HepG2 (cell line): ENCODE data around the gene ZNF561. TPM values are rescaled to one million over a fixed set of nuclear protein-coding genes. Genes with fewer than 3 reads are reported as not detected.

Experiments
- AKAP8 ChIP-seq: sonication (generic); formaldehyde crosslinking; IDR thresholded peaks from 2 replicates; pipeline ENCODE4 v1.5.1; 2020; ENCODE audit warnings: mild to moderate bottlenecking, missing genetic modification reagents
- ARHGAP35 ChIP-seq: sonication (generic); formaldehyde crosslinking; IDR thresholded peaks from 2 replicates; pipeline ENCODE4 v1.9.0; 2022; ENCODE audit warnings: mild to moderate bottlenecking, inconsistent platforms, moderate library complexity, missing genetic modification reagents, borderline replicate concordance
- ARID4A ChIP-seq: sonication (generic); formaldehyde crosslinking; IDR thresholded peaks from 2 replicates; pipeline ENCODE4 v1.5.0; 2020; ENCODE audit warnings: mild to moderate bottlenecking, missing genetic modification reagents, borderline replicate concordance
- ATF3 ChIP-seq: sonication (generic); formaldehyde crosslinking; IDR thresholded peaks from 2 replicates; pipeline ENCODE4 v1.4.0; 2020; ENCODE audit warnings: missing genetic modification reagents
- BCL6 ChIP-seq: IDR thresholded peaks from 2 replicates; pipeline ENCODE4 v1.6.1; 2016; ENCODE audit warnings: missing genetic modification reagents, missing compliant biosample characterization
- BRF2 ChIP-seq: sonication (generic); formaldehyde crosslinking; IDR thresholded peaks from 2 replicates; pipeline ENCODE4 v1.8.1; 2022; ENCODE audit warnings: mild to moderate bottlenecking, missing genetic modification reagents
- CBX1 ChIP-seq: IDR thresholded peaks from one replicate; pipeline ENCODE4 v1.6.1; 2016; ENCODE audit warnings: antibody characterized with exemption, low read depth
- GLI4 ChIP-seq: sonication (generic); formaldehyde crosslinking; IDR thresholded peaks from 2 replicates; pipeline ENCODE4 v1.5.1; 2020; ENCODE audit warnings: missing genetic modification reagents, mild to moderate bottlenecking, moderate library complexity, borderline replicate concordance
- MAFF ChIP-seq: IDR thresholded peaks from 2 replicates; pipeline ENCODE4 v1.6.1; 2011; ENCODE audit warnings: low read depth, low read length, improper control_type of control experiment
- NFATC3 ChIP-seq: sonication (generic); formaldehyde crosslinking; IDR thresholded peaks from 2 replicates; pipeline ENCODE4 v1.5.1; 2020; ENCODE audit warnings: mild to moderate bottlenecking, missing genetic modification reagents
- PCBP1 ChIP-seq: fragments of 200-400 bp; formaldehyde crosslinking; IDR thresholded peaks from 2 replicates; pipeline ENCODE4 v1.6.1; 2017; ENCODE audit warnings: mild to moderate bottlenecking, low read depth, low read length, borderline replicate concordance
- SIN3B ChIP-seq: fragments of 150-350 bp; IDR thresholded peaks from 2 replicates; pipeline ENCODE4 v1.6.1; 2014; ENCODE audit warnings: low read length
- TGIF2 ChIP-seq: IDR thresholded peaks from 2 replicates; pipeline ENCODE4 v1.6.1; 2016; ENCODE audit warnings: control low read depth, missing compliant biosample characterization
- XBP1 ChIP-seq: sonication (generic); formaldehyde crosslinking; IDR thresholded peaks from 2 replicates; pipeline ENCODE4 v1.5.0; 2020; ENCODE audit warnings: missing genetic modification reagents
- XRCC5 ChIP-seq: fragments of 200-400 bp; formaldehyde crosslinking; optimal IDR thresholded peaks from 2 replicates; pipeline ENCODE3; 2017; ENCODE audit warnings: mild to moderate bottlenecking, low read length
- ZBTB46 ChIP-seq: sonication (generic); formaldehyde crosslinking; IDR thresholded peaks from 2 replicates; pipeline ENCODE4 v1.4.0; 2020; ENCODE audit warnings: mild to moderate bottlenecking, missing genetic modification reagents, borderline replicate concordance
- ZFP90 ChIP-seq: sonication (generic); formaldehyde crosslinking; IDR thresholded peaks from 2 replicates; pipeline ENCODE4 v1.8.0; 2022; ENCODE audit warnings: missing genetic modification reagents, mild to moderate bottlenecking, inconsistent platforms, borderline replicate concordance
- ZNF264 ChIP-seq: sonication (generic); formaldehyde crosslinking; IDR thresholded peaks from 2 replicates; pipeline ENCODE4 v1.4.0; 2020; ENCODE audit warnings: missing genetic modification reagents
- ZNF350 ChIP-seq: sonication (generic); formaldehyde crosslinking; IDR thresholded peaks from 2 replicates; pipeline ENCODE4 v1.4.0; 2020; ENCODE audit warnings: mild to moderate bottlenecking, low read depth, missing genetic modification reagents, borderline replicate concordance
- ZNF510 ChIP-seq: sonication (generic); formaldehyde crosslinking; IDR thresholded peaks from 2 replicates; pipeline ENCODE4 v1.4.0; 2020; ENCODE audit warnings: low read depth, mild to moderate bottlenecking, missing genetic modification reagents
- ZNF747 ChIP-seq: sonication (generic); formaldehyde crosslinking; IDR thresholded peaks from 2 replicates; pipeline ENCODE4 v1.8.1; 2023; ENCODE audit warnings: missing genetic modification reagents, mild to moderate bottlenecking, borderline replicate concordance
- ZNF781 ChIP-seq: sonication (generic); formaldehyde crosslinking; IDR thresholded peaks from 2 replicates; pipeline ENCODE4 v1.5.1; 2020; ENCODE audit warnings: borderline replicate concordance, mild to moderate bottlenecking, missing genetic modification reagents; ENCODE audit errors: not compliant biosample characterization
- ZSCAN21 ChIP-seq: sonication (generic); formaldehyde crosslinking; IDR thresholded peaks from 2 replicates; pipeline ENCODE4 v1.8.0; 2022; ENCODE audit warnings: mild to moderate bottlenecking, missing genetic modification reagents, moderate library complexity, borderline replicate concordance
- polyA plus RNA-seq, 8 experiments: library from polyadenylated mRNA; depleted of rRNA in 3 of 8; stranded (reverse) in 7 of 8; unstranded in 1 of 8; fragments of >200 nt; fragmentation: Illumina TruSeq in 4 of 8; extraction: Trizol in 4 of 8; gene quantifications; 2 replicates each; pipeline versions ENCODE4 v1.2.1 to v1.2.3, GENCODE V29; 2011 to 2016; ENCODE audit warnings: low read depth in 4 of 8, missing spikeins in 1 of 8, mixed read lengths in 1 of 8; ENCODE audit not compliant: insufficient read depth in 1 of 8
- total RNA-seq, 5 experiments: library from RNA; depleted of rRNA; stranded (reverse); fragments of >200 nt; fragmentation: Illumina TruSeq; extraction: Trizol; gene quantifications; 2 replicates each; pipeline ENCODE4 v1.2.3, GENCODE V29; 2016; ENCODE audit warnings: low read depth in 1 of 5

ZNF561 gene
- total and polyA plus RNA-seq, 2 of the 13 experiments (the other 11 are each of a cell fraction or from before 2014, with no cell fraction given) = 19.8 to 35.1 TPM

GRCh38 chr19:9584073-9584833 is 36.8 kb downstream of the ZNF561 start, which contains the start of gene ZNF121 (continued):
- peak; percentile 96 for TF ChIP-seq ARID4A
- TF ChIP-seq XRCC5 = peak; percentile 45
- TF ChIP-seq ARHGAP35 = no peak
- TF ChIP-seq ZSCAN21 (CRISPR knock-in tag) = peak; percentile 79; the same call in 1 of the 2 replicates
- no peak for TF ChIP-seq BRF2 (CRISPR knock-in tag)
- TF ChIP-seq CBX1 = peak; percentile 57
- TF ChIP-seq ZBTB46 (CRISPR knock-in tag) = no peak
- peak; percentile 75 for TF ChIP-seq ZNF350 (CRISPR knock-in tag)
- TF ChIP-seq XBP1 (CRISPR knock-in tag) = no peak
- TF ChIP-seq TGIF2 = no peak; the same call in 1 of the 2 replicates
- TF ChIP-seq ZNF747 (CRISPR knock-in tag) = peak; percentile 77
- TF ChIP-seq ATF3 = peak; percentile 60; the same call in 1 of the 2 replicates
- peak; percentile 78 for TF ChIP-seq ZNF781 (CRISPR knock-in tag)
- peak; percentile 50; the same call in 1 of the 2 replicates for TF ChIP-seq NFATC3 (CRISPR knock-in tag)
- peak; percentile 95 for TF ChIP-seq ZFP90
- TF ChIP-seq ZNF510 (CRISPR knock-in tag) = 0 out of 2 replicates have a peak, but pooled peaks have one; percentile 45
- TF ChIP-seq ZNF264 (CRISPR knock-in tag) = peak; percentile 76
- no peak for TF ChIP-seq BCL6 (CRISPR knock-in tag)
- no peak for TF ChIP-seq MAFF
- TF ChIP-seq PCBP1 = no peak
- no peak for TF ChIP-seq AKAP8 (CRISPR knock-in tag)
- no peak; the same call in 1 of the 2 replicates for TF ChIP-seq GLI4 (CRISPR knock-in tag)
- no peak for TF ChIP-seq SIN3B
